Motor neuron (in vitro differentiated cells): ENCODE measurements around the gene WDR45. TPM values are rescaled to one million over a fixed set of nuclear protein-coding genes. Genes with fewer than 3 reads are reported as not detected.

Experiments
- ATAC-seq, 8 experiments: fragments of 200-7000 bp; cut with Tn5 transposase; replicated peaks in 6 of 8; 2 replicates each; pipeline ENCODE4 v1.8.0; 2021; ENCODE audit warnings: mild to moderate bottlenecking in 8 of 8, moderate library complexity in 8 of 8
- H3K27ac ChIP-seq, 2 donors: fragments of 250-450 bp; sonication (Bioruptor Pico); 2 replicates each; pipeline ENCODE4 v1.9.0; 2021; ENCODE audit warnings: antibody characterized with exemption in 2 of 2, mild to moderate bottlenecking in 2 of 2, moderate library complexity in 1 of 2
- H3K4me1 ChIP-seq, 2 donors: fragments of 250-450 bp; sonication (Bioruptor Pico); replicated peaks in 1 of 2; 2 replicates each; pipeline ENCODE4 v1.6.1; 2021; ENCODE audit warnings: antibody characterized with exemption in 2 of 2, mild to moderate bottlenecking in 2 of 2, moderate library complexity in 1 of 2
- H3K4me3 ChIP-seq, 5 donors: fragments of 250-450 bp; sonication (Bioruptor Pico); 2 replicates each; pipeline ENCODE4 v1.9.0; 2021; ENCODE audit warnings: antibody characterized with exemption in 5 of 5, mild to moderate bottlenecking in 5 of 5, moderate library complexity in 4 of 5
- WGBS, 10 experiments: fragments of 450-650 bp; shearing (Covaris generic); methylation state at CpG; one replicate each; pipeline ENCODE4 v1.0.0; 2022; 5-methylcytosine and 5-hydroxymethylcytosine counted together
- in situ Hi-C, 9 experiments: fragments of 400-800 bp; cut with MboI; loops; one replicate each; pipeline ENCODE4 v1.15.0; 2021; ENCODE audit warnings: low sequenced_read_pairs in 9 of 9, low pct_unique_long_range_greater_than_20kb in 2 of 9; ENCODE audit not compliant: unreplicated experiment in 9 of 9
- total RNA-seq, 8 experiments: library from RNA; unstranded; fragments of 300-600 nt; gene quantifications; 2 replicates each; pipeline versions ENCODE4 v1.2.3 to v1.2.4, GENCODE V29; 2022

The WDR45 gene
- total RNA-seq, 8 experiments from 2014 or later: 20.7 to 97.3 (median 44.5) TPM

GRCh38 chrX:49103637-49104036, 23.9 kb upstream of the WDR45 start:
- Histone ChIP-seq H3K4me3 (no peak overlapping the region), H3K27ac (no peak overlapping the region), H3K4me1 (no peaks in the 10 kb centered on the region)
- no peak for ATAC-seq
- WGBS, 10 experiments: 40 to 60% methylated on average over 1 to 3 of the region's 3 CpGs; no CpG with 5 or more reads in 8 of the 10 experiments
- in situ Hi-C loops: no loop called here

- ATAC-seq: no peak
- in situ Hi-C loops: no loop called here
- Histone ChIP-seq H3K4me1 (no peaks in the 10 kb centered on the region), H3K27ac (no peak overlapping the region), H3K4me3 (no peak overlapping the region)
- WGBS, 10 experiments: 20 to 67% methylated on average over 3 of the region's 9 CpGs; no CpG with 5 or more reads in 8 of the 10 experiments
These were observed 22.5 kb upstream of the WDR45 start for GRCh38 chrX:49102190-49102589.

- in situ Hi-C loops: no loop called here
- Histone ChIP-seq H3K4me1 (no peaks in the 10 kb centered on the region), H3K27ac (no peak overlapping the region), H3K4me3 (peak overlapping the region; percentile 51 to 86 (median 79))
- no CpG with 5 or more reads among the region's 9 CpGs for WGBS, 10 experiments
- peak in 1 of 8 experiments; percentile 8 for ATAC-seq
These were observed 21.9 kb upstream of the WDR45 start for GRCh38 chrX:49101629-49101984.

GRCh38 chrX:49100704-49101628, 21.3 kb upstream of the WDR45 start:
- peak; percentile 95 to 99 (median 98) for ATAC-seq
- in situ Hi-C loops: no loop called here
- Histone ChIP-seq H3K4me3 (peak overlapping the region; percentile 51 to 86 (median 79)), H3K4me1 (no peaks in the 10 kb centered on the region), H3K27ac (no peak overlapping the region)
- WGBS, 10 experiments: 0 to 30% (median 19%) methylated on average over 1 to 9 of the region's 74 CpGs; no CpG with 5 or more reads in 6 of the 10 experiments

GRCh38 chrX:49096419-49096818, 16.7 kb upstream of the WDR45 start:
- Histone ChIP-seq H3K27ac (no peak overlapping the region), H3K4me3 (no peak overlapping the region), H3K4me1 (no peaks in the 10 kb centered on the region)
- in situ Hi-C loops: no loop called here
- ATAC-seq: no peak
- 78 to 100% methylated on average over 1 to 4 of the region's 4 CpGs; no CpG with 5 or more reads in 8 of the 10 experiments for WGBS, 10 experiments

- H3K27ac ChIP-seq: no peak overlapping the region
- H3K4me3 ChIP-seq: no peak overlapping the region
- H3K4me1 ChIP-seq: no peaks in the 10 kb centered on the region
- ATAC-seq: no peak
- in situ Hi-C loops: no loop called here
- 3 to 100% (median 87%) methylated on average over 1 to 4 of the region's 4 CpGs; no CpG with 5 or more reads in 4 of the 10 experiments for WGBS, 10 experiments
These were observed 9.9 kb upstream of the WDR45 start for GRCh38 chrX:49089553-49089952.

- Histone ChIP-seq H3K27ac (no peak overlapping the region), H3K4me1 (peaks cover 0 to 5% of the 10 kb centered on the region in 2 donors), H3K4me3 (no peak overlapping the region)
- WGBS, 10 experiments: 0 to 100% (median 74%) methylated on average over 1 to 3 of the region's 4 CpGs; no CpG with 5 or more reads in 3 of the 10 experiments
- ATAC-seq: no peak
- in situ Hi-C loops: no loop called here
These were observed 2.7 kb upstream of the WDR45 start for GRCh38 chrX:49082271-49082871.

- ATAC-seq: no peak
- in situ Hi-C loops: no loop called here
- Histone ChIP-seq H3K4me3 (no peak overlapping the region), H3K4me1 (peaks cover 5 to 12% of the 10 kb centered on the region in 2 donors), H3K27ac (no peak overlapping the region)
- 40% methylated on average over 1 of the region's 5 CpGs; no CpG with 5 or more reads in 9 of the 10 experiments for WGBS, 10 experiments
These were observed 1.7 kb downstream of the WDR45 start for GRCh38 chrX:49077941-49078340.

GRCh38 chrX:49075347-49075746, 4.3 kb downstream of the WDR45 start:
- no peak overlapping the region for H3K27ac ChIP-seq
- WGBS, 10 experiments: 0 to 60% methylated on average over 1 to 2 of the region's 13 CpGs; no CpG with 5 or more reads in 8 of the 10 experiments
- in situ Hi-C loops: no loop called here

GRCh38 chrX:49073601-49074575, 5.8 kb downstream of the WDR45 start, which contains the start of gene PRAF2:
Gene PRAF2 (minus strand): TSS chrX:49074002. CDS start chrX:49073987, 15 bp downstream.
- Histone ChIP-seq H3K4me3 (peak within 1 kb of the TSS; percentile 63 to 86 (median 72)), H3K27ac (peak within 1 kb of the TSS; percentile 86 to 92), H3K4me1 (peaks cover 5 to 15% of the 10 kb centered on the region in 2 donors)
- in situ Hi-C loops: no loop called here
- ATAC-seq: peak; percentile 80 to 96 (median 90)
- 0 to 37% methylated on average over 1 to 14 of the region's 61 CpGs; no CpG with 5 or more reads in 8 of the 10 experiments for WGBS, 10 experiments

More at GRCh38 chrX:49075347-49075746, 4.3 kb downstream of the WDR45 start:
- ATAC-seq: no peak
- no peak overlapping the region for H3K4me3 ChIP-seq
- H3K4me1 ChIP-seq: peaks cover 5 to 18% of the 10 kb centered on the region in 2 donors

GRCh38 chrX:49072712-49073095, 7.0 kb downstream of the WDR45 start:
- ATAC-seq: peak in 3 of 8 experiments; percentile 2 to 9 (median 6)
- Histone ChIP-seq H3K4me3 (peak overlapping the region; percentile 63 to 86 (median 72)), H3K4me1 (peaks cover 5 to 14% of the 10 kb centered on the region in 2 donors), H3K27ac (peak overlapping the region in 1 of 2 donors; percentile 56)
- WGBS, 10 experiments: 80% methylated on average over 3 of the region's 10 CpGs; no CpG with 5 or more reads in 9 of the 10 experiments
- in situ Hi-C loops: no loop called here
